HepG2 (cell line): ENCODE measurements around the gene KIF3C. TPM values are rescaled to one million over a fixed set of nuclear protein-coding genes. Genes with fewer than 3 reads are reported as not detected.

Experiments used
- ATAC-seq: fragments of 200-7000 bp; cut with Tn5 transposase; 3 replicates; pipeline ENCODE4 v1.9.1; 2020; ENCODE audit warnings: mild to moderate bottlenecking, moderate library complexity
- BruUV-seq: library from RNA; stranded (reverse); fragments of 400-500 nt; replicated peaks from 2 replicates; lab custom pipeline; 2021; lab: Mats Ljungman, UMichigan
- CTCF ChIA-PET: fragments of 300-600 bp; formaldehyde crosslinking; extraction: SDS; loops from one replicate; lab custom pipeline; 2021; ENCODE audit warnings: low total read pairs, inconsistent platforms, low intra/inter-chr PET ratio; lab: Yijun Ruan, JAX
- POLR2A ChIA-PET: fragments of 350-600 bp; sonication (Branson Sonifier 250); formaldehyde crosslinking; loops from one replicate; lab custom pipeline; 2020; ENCODE audit warnings: antibody characterized with exemption, inconsistent platforms; lab: Yijun Ruan, JAX
- DNase-seq: peaks from one replicate; pipeline ENCODE4 v3.0.0-alpha.2; 2015; ENCODE audit warnings: low spot score
- FAIRE-seq: peaks from 3 replicates; lab custom pipeline; 2011; peaks lifted over from hg19 to GRCh38; lab: Jason Lieb, UNC
- H2AFZ ChIP-seq: one replicate; pipeline ENCODE4 v1.6.1; 2011; ENCODE audit warnings: low read length, inconsistent platforms
- H3K27ac ChIP-seq: fragments of 300-600 bp; 3 replicates; pipeline ENCODE4 v1.8.0; 2011; ENCODE audit warnings: mixed run types, mild to moderate bottlenecking, mixed read lengths, low read length, inconsistent platforms; ENCODE audit not compliant: insufficient read depth; ENCODE audit errors: extremely low read length
- H3K27me3 ChIP-seq, 2 experiments: fragments of 200-600 bp in 1 of 2; 2 replicates in 1 of 2; 3 replicates in 1 of 2; pipeline versions ENCODE4 v1.6.0 to v1.8.0; 2011; ENCODE audit warnings: low read length in 2 of 2, mild to moderate bottlenecking in 2 of 2, moderate library complexity in 2 of 2, inconsistent platforms in 1 of 2; ENCODE audit not compliant: insufficient read depth in 2 of 2, control insufficient read depth in 1 of 2
- H3K36me3 ChIP-seq, 2 experiments: fragments of 200-600 bp in 1 of 2; replicated peaks in 1 of 2; 2 replicates in 1 of 2; 3 replicates in 1 of 2; pipeline versions ENCODE4 v1.5.1 to v1.8.0; 2011; ENCODE audit warnings: low read length in 2 of 2, inconsistent platforms in 1 of 2; ENCODE audit not compliant: insufficient read depth in 2 of 2, control insufficient read depth in 1 of 2
- H3K4me1 ChIP-seq: 2 replicates; pipeline ENCODE4 v1.5.1; 2012; ENCODE audit warnings: low read length, inconsistent platforms; ENCODE audit not compliant: insufficient read depth
- H3K4me2 ChIP-seq: 2 replicates; pipeline ENCODE4 v1.6.0; 2011; ENCODE audit warnings: low read depth, low read length, inconsistent platforms
- H3K4me3 ChIP-seq, 3 experiments: fragments of 200-600 bp in 1 of 3; sonication (generic), shearing (Covaris generic) in 1 of 3; replicated peaks in 1 of 3; 2 replicates each; pipeline ENCODE4 v1.5.1; 2011 to 2016; ENCODE audit warnings: low read length in 3 of 3, inconsistent platforms in 2 of 3, low read depth in 2 of 3, mild to moderate bottlenecking in 2 of 3, control low read depth in 1 of 3, mixed read lengths in 1 of 3; ENCODE audit not compliant: insufficient read depth in 1 of 3
- H3K79me2 ChIP-seq: one replicate; pipeline ENCODE4 v1.6.1; 2011; ENCODE audit warnings: low read length, inconsistent platforms; ENCODE audit not compliant: insufficient read depth
- H3K9ac ChIP-seq: 2 replicates; pipeline ENCODE4 v1.6.0; 2011; ENCODE audit warnings: mild to moderate bottlenecking, low read depth, low read length, inconsistent platforms; ENCODE audit not compliant: insufficient read depth
- H3K9me3 ChIP-seq: 2 replicates; pipeline ENCODE4 v1.5.1; 2012; ENCODE audit warnings: mild to moderate bottlenecking, low read length
- H4K20me1 ChIP-seq: 2 replicates; pipeline ENCODE4 v1.6.0; 2011; ENCODE audit warnings: inconsistent platforms, mild to moderate bottlenecking, low read length, moderate library complexity; ENCODE audit not compliant: insufficient read depth
- PPARG ChIP-seq: conservative IDR thresholded peaks from 2 replicates; pipeline ENCODE4 v1.6.1; 2016; ENCODE audit warnings: missing biosample characterization, missing genetic modification reagents
- SMARCE1 ChIP-seq: fragments of 450-650 bp; IDR thresholded peaks from 2 replicates; pipeline ENCODE4 v1.6.1; 2017; ENCODE audit warnings: borderline replicate concordance
- SP2 ChIP-seq: sonication (generic); formaldehyde crosslinking; IDR thresholded peaks from 2 replicates; pipeline ENCODE4 v1.5.1; 2020; ENCODE audit warnings: mild to moderate bottlenecking, missing genetic modification reagents
- ZFP36L1 ChIP-seq: sonication (generic); formaldehyde crosslinking; IDR thresholded peaks from 2 replicates; pipeline ENCODE4 v1.8.0; 2022; ENCODE audit warnings: mild to moderate bottlenecking, missing genetic modification reagents, moderate library complexity
- ZNF280B ChIP-seq: sonication (generic); formaldehyde crosslinking; IDR thresholded peaks from 2 replicates; pipeline ENCODE4 v1.5.0; 2020; ENCODE audit warnings: missing genetic modification reagents, mild to moderate bottlenecking, borderline replicate concordance
- ZNF782 ChIP-seq: sonication (generic); formaldehyde crosslinking; IDR thresholded peaks from 2 replicates; pipeline ENCODE4 v1.4.0; 2020; ENCODE audit warnings: missing genetic modification reagents, mild to moderate bottlenecking, borderline replicate concordance
- ZZZ3 ChIP-seq: sonication (generic); formaldehyde crosslinking; IDR thresholded peaks from 2 replicates; pipeline ENCODE4 v1.4.0; 2020; ENCODE audit warnings: missing genetic modification reagents, mild to moderate bottlenecking, borderline replicate concordance
- WGBS: methylation state at CpG from one replicate; pipeline ENCODE4 v1.1.6; 2017; ENCODE audit warnings: low lambda C conversion rate; 5-methylcytosine and 5-hydroxymethylcytosine counted together
- in situ Hi-C: cut with HindIII; loops from 2 replicates; pipeline ENCODE4 v1.10.0; 2017; ENCODE audit warnings: low pct_unique_long_range_greater_than_20kb; ENCODE audit not compliant: extremely low pct_ligation_motif_present
- intact Hi-C: fragments of 100-400 bp; cut with micrococcal nuclease; formaldehyde crosslinking; loops from one replicate; pipeline ENCODE4 v1.10.0; 2022; ENCODE audit not compliant: unreplicated experiment
- polyA plus RNA-seq, 8 experiments: library from polyadenylated mRNA; depleted of rRNA in 3 of 8; stranded (reverse) in 7 of 8; unstranded in 1 of 8; fragments of >200 nt; fragmentation: Illumina TruSeq in 4 of 8; extraction: Trizol in 4 of 8; gene quantifications; 2 replicates each; pipeline versions ENCODE4 v1.2.1 to v1.2.3, GENCODE V29; 2011 to 2016; ENCODE audit warnings: low read depth in 4 of 8, missing spikeins in 1 of 8, mixed read lengths in 1 of 8; ENCODE audit not compliant: insufficient read depth in 1 of 8
- total RNA-seq, 5 experiments: library from RNA; depleted of rRNA; stranded (reverse); fragments of >200 nt; fragmentation: Illumina TruSeq; extraction: Trizol; gene quantifications; 2 replicates each; pipeline ENCODE4 v1.2.3, GENCODE V29; 2016; ENCODE audit warnings: low read depth in 1 of 5
- TF ChIP-seq, protein P1 (sequence below): IDR thresholded peaks from 2 replicates; pipeline ENCODE4 v1.6.1; 2016; ENCODE audit warnings: control low read depth
- TF ChIP-seq, protein P2 (sequence below): IDR thresholded peaks from 2 replicates; pipeline ENCODE4 v1.6.1; 2016; ENCODE audit warnings: missing compliant biosample characterization, missing genetic modification reagents, borderline replicate concordance
- TF ChIP-seq, protein P3 (sequence below): sonication (generic); formaldehyde crosslinking; IDR thresholded peaks from 2 replicates; pipeline ENCODE4 v1.4.0; 2020; ENCODE audit warnings: low read depth, mild to moderate bottlenecking, missing genetic modification reagents
- TF ChIP-seq, protein P4 (sequence below): sonication (generic); formaldehyde crosslinking; IDR thresholded peaks from 2 replicates; pipeline ENCODE4 v1.4.0; 2020; ENCODE audit warnings: mild to moderate bottlenecking, missing genetic modification reagents

KIF3C gene
- total and polyA plus RNA-seq, 2 of the 13 experiments (the other 11 are each of a cell fraction or from before 2014, with no cell fraction given), result 3.6 to 4.9 TPM

DNA sequence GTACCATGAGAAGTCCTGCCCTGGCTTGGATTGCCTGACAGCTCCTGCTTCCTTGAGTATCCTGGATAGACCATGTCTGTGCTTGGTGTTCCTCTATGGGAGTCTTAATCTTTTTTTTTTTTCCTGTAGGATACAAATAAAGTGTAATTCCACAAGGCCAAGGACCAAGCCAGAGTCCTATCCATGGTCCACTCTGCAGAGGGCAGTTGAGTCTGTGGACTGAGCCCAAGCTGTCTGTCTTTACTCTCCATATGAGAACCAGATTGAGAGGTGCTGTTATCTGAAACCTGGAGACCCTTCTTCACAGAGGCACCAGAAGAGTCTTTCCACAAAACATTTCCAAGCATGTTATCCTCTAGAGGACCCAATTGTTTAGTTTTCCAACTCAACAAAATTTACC is 1.4 kb upstream of the KIF3C start (continued):
- TF ChIP-seq, protein P1, sequence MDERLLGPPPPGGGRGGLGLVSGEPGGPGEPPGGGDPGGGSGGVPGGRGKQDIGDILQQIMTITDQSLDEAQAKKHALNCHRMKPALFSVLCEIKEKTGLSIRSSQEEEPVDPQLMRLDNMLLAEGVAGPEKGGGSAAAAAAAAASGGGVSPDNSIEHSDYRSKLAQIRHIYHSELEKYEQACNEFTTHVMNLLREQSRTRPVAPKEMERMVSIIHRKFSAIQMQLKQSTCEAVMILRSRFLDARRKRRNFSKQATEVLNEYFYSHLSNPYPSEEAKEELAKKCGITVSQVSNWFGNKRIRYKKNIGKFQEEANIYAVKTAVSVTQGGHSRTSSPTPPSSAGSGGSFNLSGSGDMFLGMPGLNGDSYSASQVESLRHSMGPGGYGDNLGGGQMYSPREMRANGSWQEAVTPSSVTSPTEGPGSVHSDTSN (CRISPR knock-in tag), result no peak
- no peak for TF ChIP-seq SMARCE1

- H3K4me2 ChIP-seq, result peak overlapping the region; percentile 90
- no TSS peak for BruUV-seq
- WGBS, result 63% methylated on average over 15 of the region's 15 CpGs
- ATAC-seq (no peak), FAIRE-seq (no peak), DNase-seq (no peak)
- no peak overlapping the region for H3K27ac ChIP-seq
- no peaks in the 10 kb centered on the region for H3K27me3 ChIP-seq
- ChIA-PET CTCF (no interaction called here), POLR2A (interaction anchor here (0.9 to 2.4 kb wide), 4 partner anchors 28 to 363 kb away, joined by 3 to 7 read pairs (median 6); partner anchors contain the start of genes ASXL2 and RAB10)
- in situ Hi-C loops, result loop anchor here (5.0 to 25.0 kb wide), 2 partner anchors 164 to 354 kb away; partner anchors contain the start of genes ADGRF3 and SELENOI
- intact Hi-C loops, result loop anchor here (2.0 kb wide), 1 partner anchor 32 kb away; no protein-coding TSS in a partner anchor
- no peaks in the 10 kb centered on the region for H3K9me3 ChIP-seq
- peaks cover 46% of the 10 kb centered on the region for H3K4me1 ChIP-seq
- no peaks in the 10 kb centered on the region for H4K20me1 ChIP-seq
- H3K9ac ChIP-seq, result peak overlapping the region; percentile 32; the same call in 1 of the 2 replicates
- H3K4me3 ChIP-seq, result peak overlapping the region; percentile 80 to 90 (median 86)
- no peaks in the 10 kb centered on the region for H3K79me2 ChIP-seq
- H3K36me3 ChIP-seq, result no peaks in the 10 kb centered on the region
- peak overlapping the region; percentile 15 for H2AFZ ChIP-seq
- TF ChIP-seq PPARG (CRISPR knock-in tag), result no peak
- 0 out of 2 replicates have a peak, but pooled peaks have one; percentile 22 for TF ChIP-seq ZZZ3
- TF ChIP-seq, protein P2, sequence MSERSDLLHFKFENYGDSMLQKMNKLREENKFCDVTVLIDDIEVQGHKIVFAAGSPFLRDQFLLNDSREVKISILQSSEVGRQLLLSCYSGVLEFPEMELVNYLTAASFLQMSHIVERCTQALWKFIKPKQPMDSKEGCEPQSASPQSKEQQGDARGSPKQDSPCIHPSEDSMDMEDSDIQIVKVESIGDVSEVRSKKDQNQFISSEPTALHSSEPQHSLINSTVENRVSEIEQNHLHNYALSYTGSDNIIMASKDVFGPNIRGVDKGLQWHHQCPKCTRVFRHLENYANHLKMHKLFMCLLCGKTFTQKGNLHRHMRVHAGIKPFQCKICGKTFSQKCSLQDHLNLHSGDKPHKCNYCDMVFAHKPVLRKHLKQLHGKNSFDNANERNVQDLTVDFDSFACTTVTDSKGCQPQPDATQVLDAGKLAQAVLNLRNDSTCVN (CRISPR knock-in tag), result 0 out of 2 replicates have a peak, but pooled peaks have one; percentile 12
- no peak for TF ChIP-seq ZFP36L1
- TF ChIP-seq, protein P3, sequence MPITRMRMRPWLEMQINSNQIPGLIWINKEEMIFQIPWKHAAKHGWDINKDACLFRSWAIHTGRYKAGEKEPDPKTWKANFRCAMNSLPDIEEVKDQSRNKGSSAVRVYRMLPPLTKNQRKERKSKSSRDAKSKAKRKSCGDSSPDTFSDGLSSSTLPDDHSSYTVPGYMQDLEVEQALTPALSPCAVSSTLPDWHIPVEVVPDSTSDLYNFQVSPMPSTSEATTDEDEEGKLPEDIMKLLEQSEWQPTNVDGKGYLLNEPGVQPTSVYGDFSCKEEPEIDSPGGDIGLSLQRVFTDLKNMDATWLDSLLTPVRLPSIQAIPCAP (CRISPR knock-in tag), result 0 out of 2 replicates have a peak, but pooled peaks have one; percentile 62
- TF ChIP-seq, protein P4, sequence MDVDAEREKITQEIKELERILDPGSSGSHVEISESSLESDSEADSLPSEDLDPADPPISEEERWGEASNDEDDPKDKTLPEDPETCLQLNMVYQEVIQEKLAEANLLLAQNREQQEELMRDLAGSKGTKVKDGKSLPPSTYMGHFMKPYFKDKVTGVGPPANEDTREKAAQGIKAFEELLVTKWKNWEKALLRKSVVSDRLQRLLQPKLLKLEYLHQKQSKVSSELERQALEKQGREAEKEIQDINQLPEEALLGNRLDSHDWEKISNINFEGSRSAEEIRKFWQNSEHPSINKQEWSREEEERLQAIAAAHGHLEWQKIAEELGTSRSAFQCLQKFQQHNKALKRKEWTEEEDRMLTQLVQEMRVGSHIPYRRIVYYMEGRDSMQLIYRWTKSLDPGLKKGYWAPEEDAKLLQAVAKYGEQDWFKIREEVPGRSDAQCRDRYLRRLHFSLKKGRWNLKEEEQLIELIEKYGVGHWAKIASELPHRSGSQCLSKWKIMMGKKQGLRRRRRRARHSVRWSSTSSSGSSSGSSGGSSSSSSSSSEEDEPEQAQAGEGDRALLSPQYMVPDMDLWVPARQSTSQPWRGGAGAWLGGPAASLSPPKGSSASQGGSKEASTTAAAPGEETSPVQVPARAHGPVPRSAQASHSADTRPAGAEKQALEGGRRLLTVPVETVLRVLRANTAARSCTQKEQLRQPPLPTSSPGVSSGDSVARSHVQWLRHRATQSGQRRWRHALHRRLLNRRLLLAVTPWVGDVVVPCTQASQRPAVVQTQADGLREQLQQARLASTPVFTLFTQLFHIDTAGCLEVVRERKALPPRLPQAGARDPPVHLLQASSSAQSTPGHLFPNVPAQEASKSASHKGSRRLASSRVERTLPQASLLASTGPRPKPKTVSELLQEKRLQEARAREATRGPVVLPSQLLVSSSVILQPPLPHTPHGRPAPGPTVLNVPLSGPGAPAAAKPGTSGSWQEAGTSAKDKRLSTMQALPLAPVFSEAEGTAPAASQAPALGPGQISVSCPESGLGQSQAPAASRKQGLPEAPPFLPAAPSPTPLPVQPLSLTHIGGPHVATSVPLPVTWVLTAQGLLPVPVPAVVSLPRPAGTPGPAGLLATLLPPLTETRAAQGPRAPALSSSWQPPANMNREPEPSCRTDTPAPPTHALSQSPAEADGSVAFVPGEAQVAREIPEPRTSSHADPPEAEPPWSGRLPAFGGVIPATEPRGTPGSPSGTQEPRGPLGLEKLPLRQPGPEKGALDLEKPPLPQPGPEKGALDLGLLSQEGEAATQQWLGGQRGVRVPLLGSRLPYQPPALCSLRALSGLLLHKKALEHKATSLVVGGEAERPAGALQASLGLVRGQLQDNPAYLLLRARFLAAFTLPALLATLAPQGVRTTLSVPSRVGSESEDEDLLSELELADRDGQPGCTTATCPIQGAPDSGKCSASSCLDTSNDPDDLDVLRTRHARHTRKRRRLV (CRISPR knock-in tag), result 0 out of 2 replicates have a peak, but pooled peaks have one; percentile 17
- peak; percentile 62; the same call in 1 of the 2 replicates for TF ChIP-seq ZNF280B (CRISPR knock-in tag)
- 0 out of 2 replicates have a peak, but pooled peaks have one; percentile 4 for TF ChIP-seq ZNF782 (CRISPR knock-in tag)
- no peak for TF ChIP-seq SP2 (CRISPR knock-in tag)
These were observed 627 bp upstream of the KIF3C start for GRCh38 chr2:25982968-25983280.
